GM18508 (cell line): ENCODE measurements around the gene VTI1A.
"Not testable (repeated sequence)": the region's sequence is repeated elsewhere in the genome, so short reads cannot be mapped to it uniquely, and the experiment has no call there.

Source experiments
- ATAC-seq: cut with Tn5 transposase; IDR thresholded peaks from one replicate; pipeline ENCODE4 v1.9.1; 2021; ENCODE audit warnings: moderate number of reproducible peaks; ENCODE audit not compliant: insufficient read depth, unreplicated experiment

VTI1A gene

DNA sequence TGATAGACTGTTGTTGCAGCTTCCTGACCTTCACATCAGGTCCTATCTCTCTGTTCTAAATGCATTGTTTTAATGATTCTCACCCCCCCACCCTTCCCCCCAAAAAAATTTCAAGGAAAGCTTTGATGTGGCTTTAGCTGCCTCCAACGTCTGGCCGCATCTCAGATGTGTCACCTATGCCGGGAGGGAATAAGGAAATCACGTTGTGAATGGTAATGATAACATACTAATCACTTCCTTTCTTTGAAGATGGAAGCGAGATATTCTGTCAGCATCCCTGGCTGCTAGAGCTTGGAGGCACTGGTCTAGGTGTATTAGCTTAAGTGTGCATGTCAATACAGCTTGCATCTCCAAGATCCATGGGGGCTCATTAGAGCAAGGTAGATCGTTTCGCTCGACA lies 89.6 kb downstream of the VTI1A start:
- no peak for ATAC-seq

DNA sequence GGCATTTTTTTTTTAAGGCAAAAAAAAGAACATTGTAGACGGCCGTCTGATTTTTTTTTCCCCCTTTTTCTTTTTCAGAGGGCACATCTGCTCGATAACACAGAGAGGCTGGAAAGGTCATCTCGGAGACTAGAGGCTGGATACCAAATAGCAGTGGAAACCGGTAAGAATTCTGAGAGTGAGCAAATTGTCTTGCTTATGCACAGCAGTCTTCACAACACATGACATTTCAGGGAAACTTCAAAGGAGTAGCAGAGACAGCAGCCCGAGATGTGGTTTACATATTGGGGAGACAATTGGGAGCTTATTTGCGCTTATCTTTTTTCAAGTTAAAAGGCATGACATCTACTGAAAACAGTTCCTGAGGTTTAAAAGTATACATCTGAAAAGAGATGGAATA lies 91.2 kb downstream of the VTI1A start:
- ATAC-seq = no peak

DNA sequence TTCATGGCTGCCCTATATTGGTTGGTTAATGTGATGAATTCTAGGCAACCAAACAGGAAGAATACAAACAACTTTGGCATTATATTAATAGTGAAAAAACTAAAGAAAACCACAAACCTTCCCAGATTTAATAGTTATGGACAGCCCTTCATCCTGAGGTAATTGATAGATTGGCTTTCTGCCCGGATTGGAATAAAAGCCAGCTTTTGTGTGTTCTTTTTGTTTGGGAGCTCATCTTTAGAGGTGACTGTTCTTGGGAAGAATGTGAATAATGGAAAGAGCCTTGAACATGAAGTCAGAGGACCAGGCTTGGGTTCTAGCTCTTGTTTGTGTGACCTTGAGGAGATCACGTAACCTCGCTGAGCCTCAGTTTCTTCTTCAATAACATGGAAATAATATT lies 92.3 kb downstream of the VTI1A start:
- ATAC-seq = no peak

DNA sequence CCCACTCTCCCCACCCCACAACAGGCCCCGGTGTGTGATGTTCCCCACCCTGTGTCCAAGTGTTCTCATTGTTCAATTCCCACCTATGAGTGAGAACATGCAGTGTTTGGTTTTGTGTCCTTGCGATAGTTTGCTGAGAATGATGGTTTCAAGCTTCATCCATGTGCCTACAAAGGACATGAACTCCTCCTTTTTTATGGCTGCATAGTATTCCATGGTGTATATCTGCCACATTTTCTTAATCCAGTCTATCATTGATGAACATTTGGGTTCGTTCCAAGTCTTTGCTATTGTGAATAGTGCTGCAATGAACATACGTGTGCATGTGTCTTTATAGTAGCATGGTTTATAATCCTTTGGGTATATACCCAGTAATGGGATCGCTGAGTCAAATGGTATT lies 95.8 kb downstream of the VTI1A start:
- ATAC-seq = not testable (repeated sequence)

DNA sequence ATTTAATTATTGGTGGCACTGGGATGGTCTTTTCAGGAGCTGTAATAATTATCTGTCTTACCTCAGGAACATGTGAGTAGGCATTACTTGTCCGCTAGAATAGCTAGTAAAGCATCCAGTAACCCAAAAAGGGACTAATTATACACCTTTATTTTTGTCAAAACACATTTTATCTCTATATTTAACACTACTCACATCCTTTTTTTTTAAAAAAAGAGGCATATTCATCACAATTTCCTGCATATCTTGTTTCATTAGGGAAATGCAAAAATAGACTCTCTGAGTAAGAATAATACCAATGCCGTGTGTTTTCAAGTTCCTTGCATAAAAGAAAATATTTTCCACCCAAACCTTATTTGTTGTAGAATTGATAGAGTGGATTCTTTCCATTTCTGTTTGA lies 99.5 kb downstream of the VTI1A start:
- ATAC-seq = no peak

DNA sequence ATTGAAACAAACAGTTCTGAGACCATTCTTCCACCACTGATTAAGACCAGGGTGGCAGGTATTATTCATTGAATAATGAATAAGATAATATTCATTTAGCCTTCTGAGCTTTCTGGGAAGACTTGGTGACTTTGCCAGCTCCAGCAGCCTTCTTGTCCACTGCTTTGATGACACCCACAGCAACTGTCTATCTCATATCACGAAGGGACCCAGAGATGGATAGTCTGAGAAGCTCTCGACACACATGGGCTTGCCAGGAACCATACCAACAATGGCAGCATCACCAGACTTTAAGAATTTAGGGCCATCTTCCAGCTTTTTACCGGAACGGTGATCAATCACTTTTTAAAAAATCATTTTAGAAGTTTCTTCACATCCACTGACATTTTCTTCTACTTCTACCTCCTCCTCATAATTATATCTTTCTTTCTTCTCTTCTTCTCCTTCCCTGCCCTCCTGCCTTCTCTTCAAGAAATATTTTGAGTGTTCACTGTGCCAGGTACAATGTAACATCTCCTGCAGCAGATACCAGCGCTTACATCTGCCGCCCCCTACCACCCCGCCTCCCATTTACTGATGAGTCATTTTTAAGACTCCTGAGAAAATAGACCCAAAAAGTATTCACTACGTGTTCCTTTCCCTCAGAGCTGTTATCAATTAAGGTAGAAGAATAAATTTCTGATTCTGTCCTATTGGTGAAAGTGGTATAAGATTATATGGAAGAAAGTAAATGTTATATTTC lies 101.7 kb downstream of the VTI1A start:
- no peak for ATAC-seq

DNA sequence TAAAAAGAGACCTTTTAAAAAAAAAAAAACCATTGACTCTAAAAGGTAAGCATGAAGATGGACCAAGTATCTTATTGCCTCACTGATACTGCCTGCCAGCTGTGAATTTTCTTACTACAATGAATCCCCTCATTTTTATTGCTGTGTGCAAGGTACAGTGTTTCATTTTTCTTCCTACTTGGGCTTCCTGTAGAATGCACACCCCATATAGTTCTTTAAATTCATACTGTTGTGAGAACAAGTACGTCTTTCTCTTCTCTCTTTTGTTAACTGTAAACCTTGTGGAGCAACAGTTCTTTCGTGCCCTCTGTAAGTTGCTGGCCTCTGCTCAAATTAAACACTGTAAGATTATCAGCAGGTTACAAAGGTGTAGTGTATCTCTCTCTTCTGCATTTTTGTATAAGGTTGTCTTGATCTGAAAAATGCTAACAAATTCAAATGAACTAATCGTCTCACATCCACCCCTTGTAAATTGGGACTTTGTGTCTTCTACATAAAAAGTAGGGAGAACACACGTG lies 105.6 kb downstream of the VTI1A start:
- ATAC-seq = no peak

DNA sequence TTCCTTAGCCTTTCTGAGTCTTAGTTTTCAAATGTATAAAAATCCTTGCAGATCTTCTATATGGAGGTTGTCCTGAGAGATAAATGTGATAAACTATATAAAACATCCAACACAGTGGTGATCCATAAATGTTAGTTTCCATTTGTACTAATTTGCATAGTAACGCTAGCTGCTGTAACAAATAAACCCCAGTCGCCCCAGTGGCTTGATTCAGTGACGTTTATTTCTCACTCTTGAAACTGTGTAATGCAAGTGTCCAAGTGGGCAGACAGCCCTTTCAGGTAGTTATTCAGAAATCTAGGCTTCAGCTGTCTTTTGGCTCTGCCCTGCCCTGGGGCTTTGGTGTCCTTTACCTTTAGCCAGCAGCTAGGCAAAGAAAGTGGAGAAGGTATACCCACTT lies 106.3 kb downstream of the VTI1A start:
- ATAC-seq = no peak

DNA sequence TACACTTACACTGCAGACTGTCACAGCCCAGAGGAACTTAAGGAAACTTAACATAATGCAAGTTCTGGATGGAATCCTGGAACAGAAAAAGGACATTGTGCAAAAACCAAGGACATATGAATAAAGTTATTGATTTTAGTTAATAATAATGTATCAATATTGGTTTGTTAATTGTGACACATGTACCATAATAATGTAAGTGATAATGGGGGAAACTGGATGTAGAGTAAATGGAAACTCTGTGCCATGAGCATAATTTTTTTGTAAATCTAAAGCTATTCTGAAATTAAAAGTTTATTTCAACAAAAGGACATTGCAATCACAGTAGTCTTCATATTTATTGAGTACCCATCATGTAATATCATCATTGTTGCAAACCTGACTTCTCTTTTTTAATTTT lies 107.2 kb downstream of the VTI1A start:
- ATAC-seq = no peak

DNA sequence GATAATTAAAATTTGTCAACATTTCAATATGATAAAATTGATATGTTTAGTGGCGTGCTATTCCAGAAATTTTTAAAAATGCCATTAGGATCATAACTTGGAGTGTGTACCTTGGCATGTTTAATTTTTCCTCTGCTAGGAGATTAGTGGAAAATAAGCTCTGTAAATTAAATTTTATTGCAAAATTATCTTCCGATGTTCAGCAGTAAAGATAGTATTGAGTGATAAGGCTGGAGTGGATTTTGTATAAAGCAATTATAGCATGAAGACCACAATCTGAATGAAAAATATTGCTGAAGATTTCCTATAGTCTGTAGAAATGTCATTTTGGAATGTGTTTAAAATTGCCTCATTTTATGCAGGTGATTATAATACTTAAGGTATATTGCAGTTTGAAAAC lies 110.2 kb downstream of the VTI1A start:
- no peak for ATAC-seq

DNA sequence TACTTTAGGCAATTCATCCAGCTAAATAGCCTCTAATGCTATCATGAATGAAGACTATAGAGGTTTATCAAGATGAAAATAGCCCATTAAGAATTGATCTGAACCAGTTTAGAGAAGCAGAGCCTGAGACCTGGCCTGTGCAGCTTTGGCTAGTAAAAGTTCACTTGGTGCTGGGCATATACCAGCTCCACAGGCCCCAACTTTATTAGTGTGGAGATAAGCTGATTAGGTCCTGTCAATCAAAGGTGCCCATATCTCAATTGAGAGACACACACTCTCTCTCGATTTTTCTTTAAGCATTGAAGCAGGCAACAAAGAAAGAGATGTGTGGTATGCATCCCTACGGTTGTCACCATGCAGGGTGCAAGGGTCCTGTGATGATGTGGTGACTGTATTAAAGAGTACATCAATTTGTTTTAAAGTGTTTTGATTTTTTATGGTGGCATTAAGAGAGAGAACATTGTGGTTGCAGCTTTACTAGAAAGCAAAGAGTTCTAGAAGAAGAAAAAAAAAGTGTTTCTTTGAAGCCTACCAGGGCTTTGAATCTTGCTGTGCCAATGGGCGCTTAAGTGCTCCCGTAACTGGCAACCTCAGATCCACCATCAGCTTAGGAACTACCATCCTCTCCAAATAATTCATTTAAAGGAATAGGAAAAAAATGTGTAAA lies 111.6 kb downstream of the VTI1A start:
- no peak for ATAC-seq

DNA sequence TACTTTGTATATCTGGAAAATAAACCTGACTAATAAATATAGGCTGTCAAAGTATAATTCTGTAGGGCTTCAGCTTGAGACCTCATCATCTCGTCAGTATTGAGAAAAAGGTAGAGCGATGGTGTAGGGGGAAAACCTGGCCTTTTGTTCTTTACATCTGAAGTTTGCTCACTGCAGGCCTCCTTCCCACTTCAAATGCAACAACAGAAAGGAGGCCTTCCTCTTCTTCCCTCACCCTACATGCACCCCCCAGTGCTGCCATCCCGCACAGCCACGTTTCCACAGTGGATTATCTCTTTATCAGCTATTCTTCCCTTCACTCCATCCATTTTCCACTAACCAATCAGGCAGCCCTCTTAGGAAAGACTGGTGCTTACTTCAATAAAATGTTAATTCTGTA lies 112.3 kb downstream of the VTI1A start:
- ATAC-seq = no peak

DNA sequence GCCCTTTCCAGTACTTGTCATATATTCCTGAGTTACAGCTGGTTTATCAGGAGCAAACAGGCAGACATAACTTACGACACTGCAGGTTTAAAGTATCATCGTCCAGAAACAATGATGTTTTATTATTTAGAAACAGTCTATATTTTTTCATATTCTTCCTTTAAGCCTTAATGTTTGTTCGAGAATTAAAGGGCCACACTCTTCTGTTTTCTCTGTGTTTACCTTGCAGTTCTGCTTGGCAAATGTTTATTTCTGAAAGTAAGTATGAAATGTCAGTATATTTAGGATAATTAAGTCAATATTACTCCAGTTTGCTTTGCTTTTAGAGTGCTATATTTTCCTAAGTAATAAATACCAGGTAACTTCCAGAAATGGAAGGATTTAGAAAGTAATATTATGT lies 115.1 kb downstream of the VTI1A start:
- ATAC-seq = no peak

DNA sequence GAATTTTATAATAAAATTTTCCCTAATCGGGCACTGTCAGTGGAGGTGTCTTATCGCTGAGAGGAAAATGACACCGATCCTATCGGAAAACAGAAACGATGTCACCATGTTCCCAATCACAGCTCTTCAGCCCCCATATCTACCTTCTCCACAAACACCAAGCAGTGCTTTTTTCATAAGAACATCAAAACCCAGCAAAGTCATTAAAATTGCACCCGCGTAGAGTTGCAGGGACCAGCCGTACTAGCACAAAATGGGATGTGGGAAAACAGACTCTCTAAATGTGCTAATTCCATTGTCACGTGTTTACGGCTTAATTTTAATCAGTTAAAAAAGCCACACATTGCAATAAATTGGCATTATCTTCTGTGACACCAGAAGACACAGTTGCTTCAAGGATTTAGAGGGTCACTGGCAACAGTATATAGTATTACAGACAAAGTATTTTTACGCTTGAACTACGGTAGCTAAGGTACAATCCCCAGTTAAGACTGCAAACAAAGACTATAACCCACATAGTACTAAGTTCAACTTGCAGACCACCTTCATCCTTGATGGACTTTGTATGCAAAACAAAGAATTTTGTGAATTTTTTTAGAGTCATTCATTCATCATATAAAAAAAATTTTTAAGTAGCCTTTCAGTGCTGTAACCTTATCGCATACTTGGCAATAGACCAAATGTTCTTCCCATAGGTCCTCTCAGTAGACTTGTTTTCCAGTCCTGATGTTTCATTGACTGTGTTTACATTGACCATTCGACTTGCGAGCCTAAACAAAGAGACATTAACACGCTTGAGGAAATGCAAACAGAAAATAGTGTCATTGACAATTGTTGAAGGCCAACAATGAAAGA lies 116.0 kb downstream of the VTI1A start:
- ATAC-seq = no peak

DNA sequence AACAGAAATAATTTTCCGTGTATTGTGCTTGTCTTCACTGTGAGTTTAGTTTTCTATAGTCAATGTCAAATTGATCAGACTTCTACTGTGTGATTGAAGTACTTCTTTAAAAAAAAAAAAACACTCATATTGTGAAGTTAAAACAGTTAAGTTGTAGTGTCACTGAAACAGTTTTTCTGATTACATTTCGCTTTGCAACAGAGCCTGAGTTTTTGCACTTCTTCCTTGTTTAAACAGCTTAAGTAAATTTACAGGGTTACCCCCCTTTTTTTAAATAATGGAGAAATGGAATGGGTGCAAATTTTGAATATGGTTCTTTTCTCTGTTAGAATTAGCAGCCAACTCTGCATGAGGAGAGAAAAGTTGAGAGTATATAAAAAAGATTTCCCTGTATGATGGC lies 117.3 kb downstream of the VTI1A start:
- ATAC-seq = no peak

DNA sequence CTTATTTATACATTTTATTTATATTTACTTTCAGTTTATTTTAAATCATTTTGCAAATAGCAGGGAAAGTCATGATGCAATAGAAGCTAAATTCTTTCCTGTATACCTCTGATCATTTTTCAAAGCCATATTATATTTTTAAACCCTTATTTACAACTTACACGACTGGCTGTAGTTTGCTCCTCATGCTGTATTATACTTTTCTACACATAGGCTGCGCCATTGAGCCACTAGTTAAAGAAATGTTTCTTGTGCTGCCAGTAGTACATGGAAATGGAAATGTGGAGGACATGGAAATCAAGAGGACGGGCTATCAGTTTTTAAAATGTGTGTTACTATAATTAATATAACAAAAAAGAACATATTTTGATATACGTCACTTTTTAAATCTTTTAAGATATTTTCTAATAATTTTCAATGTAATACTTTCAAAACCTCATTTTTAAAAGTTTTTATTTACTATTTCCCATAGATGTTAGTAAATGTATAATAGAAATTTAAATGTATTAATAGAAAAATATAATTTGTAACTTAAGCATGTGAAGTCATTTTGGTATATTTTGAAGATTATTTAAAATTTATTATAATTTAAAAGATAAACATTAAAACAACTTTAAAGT lies 118.5 kb downstream of the VTI1A start:
- ATAC-seq = no peak

DNA sequence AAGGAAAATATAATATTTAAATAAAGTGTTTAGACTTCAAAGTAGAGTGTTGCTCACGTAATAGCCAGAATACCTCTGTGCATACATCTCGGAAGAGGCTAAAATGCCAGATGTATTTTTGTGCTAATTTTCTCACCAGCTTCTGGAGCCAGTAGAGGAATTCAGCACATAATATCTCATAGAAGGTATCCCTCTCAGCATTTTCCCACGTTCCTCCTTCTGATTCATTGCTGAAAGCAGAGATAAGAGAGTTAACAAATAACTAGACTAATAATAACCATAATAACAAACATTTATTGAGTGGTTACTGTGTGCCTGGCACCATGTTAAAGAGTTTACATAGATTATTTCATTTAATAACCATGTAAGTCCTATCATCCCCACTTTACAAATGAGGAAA lies 123.6 kb downstream of the VTI1A start:
- ATAC-seq = no peak

DNA sequence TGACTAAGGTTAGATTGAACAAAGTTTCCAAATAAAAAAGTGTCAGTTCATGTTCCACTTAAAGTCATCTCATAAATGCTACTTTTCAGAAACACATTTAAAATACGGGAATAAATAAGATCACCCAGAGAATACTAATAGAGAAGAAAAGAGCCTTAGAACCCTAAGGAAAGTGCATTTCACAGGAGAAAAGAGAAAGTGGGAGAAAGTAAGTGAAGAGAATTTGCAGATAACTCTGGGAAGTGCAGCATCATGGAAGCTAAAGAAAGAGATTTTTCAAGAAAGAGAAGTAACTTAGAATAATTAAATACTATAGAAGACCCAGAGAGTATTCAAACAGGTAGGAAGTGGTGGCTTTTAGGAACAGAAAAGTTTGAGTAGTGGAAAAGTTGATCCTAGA lies 132.6 kb downstream of the VTI1A start:
- ATAC-seq = no peak

DNA sequence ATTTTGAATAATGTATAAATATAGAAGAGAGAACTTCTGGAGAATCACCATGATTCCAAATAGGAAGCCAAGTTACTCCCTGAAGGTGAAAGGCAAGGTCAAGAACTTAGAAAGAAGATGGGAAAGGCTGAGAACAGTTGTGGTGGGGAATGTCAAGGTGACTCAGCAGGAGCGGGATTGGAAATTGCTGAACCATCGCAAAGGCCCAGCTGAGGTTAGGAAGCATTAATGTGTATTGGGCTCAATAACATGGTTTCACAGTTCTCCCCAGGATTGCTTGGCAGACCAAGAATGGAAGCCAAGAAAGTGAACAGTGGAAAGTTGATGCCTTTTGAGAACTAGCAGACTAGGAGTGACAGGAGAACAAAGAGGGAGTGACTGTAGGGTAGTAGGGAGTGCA lies 133.3 kb downstream of the VTI1A start:
- no peak for ATAC-seq

DNA sequence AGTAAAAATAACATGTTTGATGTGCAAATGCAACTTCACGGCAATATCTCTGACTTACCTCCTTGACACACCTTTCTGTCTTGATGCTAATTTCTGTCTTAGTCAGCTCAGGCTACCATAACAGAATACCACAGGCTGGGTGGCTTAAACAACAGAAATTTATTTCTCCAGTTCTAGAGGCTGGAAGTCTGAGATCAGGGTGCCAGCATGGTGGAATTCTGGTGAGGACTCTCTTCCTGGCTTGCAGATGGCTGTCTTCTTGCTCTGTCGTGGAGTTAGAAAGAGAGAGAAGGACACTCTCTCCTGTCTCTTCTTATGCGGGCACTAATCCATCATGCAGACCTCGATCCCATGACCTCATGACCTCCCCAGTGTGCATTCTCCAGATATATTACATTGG lies 134.9 kb downstream of the VTI1A start:
- ATAC-seq = no peak
